HUES64 (cell line): ENCODE results near the gene POMT1.
A peak's percentile ranks its signal among the peaks of the same experiment; 100 is the strongest.

Experiments used
- H3K27ac ChIP-seq: 2 replicates; pipeline ENCODE4 v1.7.0; 2013; ENCODE audit warnings: low read depth, low read length, inconsistent platforms
- H3K27me3 ChIP-seq: 2 replicates; pipeline ENCODE4 v1.6.1; 2013; ENCODE audit warnings: mild to moderate bottlenecking, low read length; ENCODE audit not compliant: insufficient read depth
- H3K36me3 ChIP-seq: 2 replicates; pipeline ENCODE4 v1.6.1; 2013; ENCODE audit warnings: mild to moderate bottlenecking, low read length; ENCODE audit not compliant: insufficient read depth
- H3K4me1 ChIP-seq: 2 replicates; pipeline ENCODE4 v1.6.1; 2013; ENCODE audit warnings: mild to moderate bottlenecking, low read length, moderate library complexity; ENCODE audit not compliant: insufficient read depth
- H3K4me3 ChIP-seq: 2 replicates; pipeline ENCODE4 v1.5.1; 2013; ENCODE audit warnings: mild to moderate bottlenecking, low read length, moderate library complexity
- H3K9ac ChIP-seq: 2 replicates; pipeline ENCODE4 v1.6.1; 2013; ENCODE audit warnings: mild to moderate bottlenecking, low read depth, low read length
- H3K9me3 ChIP-seq: 2 replicates; pipeline ENCODE4 v1.6.1; 2013; ENCODE audit warnings: low read depth, low read length; ENCODE audit not compliant: insufficient read depth
- WGBS: fragments of 150-250, 120-280 bp; methylation state at CpG from one replicate; pipeline ENCODE4 v1.1.7; 2013; ENCODE audit warnings: missing lambda C conversion rate; 5-methylcytosine and 5-hydroxymethylcytosine counted together

The POMT1 gene

GRCh38 chr9:131562032-131562959 lies 59.6 kb downstream of the POMT1 start:
- 84% methylated on average over 7 of the region's 9 CpGs for WGBS
- Histone ChIP-seq H3K4me1 (0 out of 2 replicates have a peak, but pooled peaks cover 5% of the 10 kb centered on the region), H3K36me3 (no peaks in the 10 kb centered on the region), H3K27me3 (no peaks in the 10 kb centered on the region), H3K4me3 (no peak overlapping the region), H3K27ac (0 out of 2 replicates have a peak overlapping the region, but pooled peaks have one; percentile 3), H3K9ac (no peak overlapping the region), H3K9me3 (peaks cover 15% of the 10 kb centered on the region; the same call in 1 of the 2 replicates)

GRCh38 chr9:131565369-131565768 lies 62.7 kb downstream of the POMT1 start:
- WGBS, result 88% methylated on average over 5 of the region's 5 CpGs
- Histone ChIP-seq H3K4me3 (no peak overlapping the region), H3K27ac (no peak overlapping the region), H3K4me1 (0 out of 2 replicates have a peak, but pooled peaks cover 5% of the 10 kb centered on the region), H3K9me3 (peaks cover 15% of the 10 kb centered on the region; the same call in 1 of the 2 replicates), H3K9ac (no peak overlapping the region), H3K27me3 (no peaks in the 10 kb centered on the region), H3K36me3 (peaks cover 3% of the 10 kb centered on the region; the same call in 1 of the 2 replicates)

DNA sequence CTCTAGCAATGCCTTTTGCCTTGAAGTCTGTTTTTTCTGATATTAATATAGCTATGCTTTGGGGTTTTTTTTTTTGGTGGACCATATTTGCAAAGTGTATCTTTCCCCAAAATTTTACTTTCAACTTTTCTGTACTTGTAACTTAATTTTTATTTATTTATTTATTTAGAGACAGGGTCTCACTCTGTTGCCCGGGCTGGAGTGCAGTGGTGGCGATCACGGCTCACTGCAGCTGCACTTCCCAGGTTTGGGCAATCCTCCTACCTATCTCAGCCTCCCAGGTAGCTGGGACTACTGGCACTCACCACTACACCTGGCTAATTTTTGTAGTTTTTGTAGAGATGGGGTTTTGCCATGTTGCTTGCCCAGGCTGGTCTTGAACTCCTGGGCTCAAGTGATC lies 63.4 kb downstream of the POMT1 start:
- H3K4me3 ChIP-seq, result no peak overlapping the region
- WGBS, result 100% methylated on average over 3 of the region's 3 CpGs
- H3K27ac ChIP-seq, result no peak overlapping the region
- H3K9ac ChIP-seq, result no peak overlapping the region
- 0 out of 2 replicates have a peak, but pooled peaks cover 10% of the 10 kb centered on the region for H3K9me3 ChIP-seq
- H3K4me1 ChIP-seq, result 0 out of 2 replicates have a peak, but pooled peaks cover 5% of the 10 kb centered on the region
- H3K36me3 ChIP-seq, result peaks cover 3% of the 10 kb centered on the region; the same call in 1 of the 2 replicates
- no peaks in the 10 kb centered on the region for H3K27me3 ChIP-seq

GRCh38 chr9:131567910-131568309 lies 65.2 kb downstream of the POMT1 start:
- WGBS, result 95% methylated on average over 8 of the region's 8 CpGs
- Histone ChIP-seq H3K36me3 (peaks cover 6% of the 10 kb centered on the region; the same call in 1 of the 2 replicates), H3K4me3 (no peak overlapping the region), H3K27me3 (no peaks in the 10 kb centered on the region), H3K4me1 (no peaks in the 10 kb centered on the region), H3K27ac (no peak overlapping the region), H3K9me3 (0 out of 2 replicates have a peak, but pooled peaks cover 3% of the 10 kb centered on the region), H3K9ac (no peak overlapping the region)
